Endothelial cell of umbilical vein (primary cell): Measurements from ENCODE around the gene TRAF3IP1. TPM values are rescaled to one million over a fixed set of nuclear protein-coding genes. Genes with fewer than 3 reads are reported as not detected.

ENCODE experiments used
- BruUV-seq: library from RNA; stranded (reverse); fragments of 400-500 nt; replicated peaks from 2 replicates; lab custom pipeline; 2021; lab: Mats Ljungman, UMichigan
- CTCF ChIA-PET: fragments of 300-600, 350-600 bp; sonication (Branson Sonifier 250); formaldehyde crosslinking; loops from one replicate; lab custom pipeline; 2021; ENCODE audit warnings: antibody characterized with exemption, inconsistent platforms; lab: Charles Lee
- POLR2A ChIA-PET: fragments of 300-600, 350-600 bp; sonication (Branson Sonifier 250); formaldehyde crosslinking; loops from one replicate; lab custom pipeline; 2021; ENCODE audit warnings: antibody characterized with exemption, inconsistent platforms; lab: Charles Lee
- DNase-seq: peaks from one replicate; pipeline ENCODE4 v3.0.0-alpha.2; 2011; ENCODE audit warnings: low read depth, low spot score
- FAIRE-seq: peaks from 2 replicates; lab custom pipeline; 2011; peaks lifted over from hg19 to GRCh38; lab: Jason Lieb, UNC
- H2AFZ ChIP-seq: 2 replicates; pipeline ENCODE4 v1.6.0; 2012; ENCODE audit warnings: low read depth, low read length, control low read depth, inconsistent platforms
- H3K27ac ChIP-seq: 2 replicates; pipeline ENCODE4 v1.5.1; 2011; ENCODE audit warnings: low read depth, mild to moderate bottlenecking, control low read depth, low read length, moderate library complexity; ENCODE audit not compliant: insufficient read depth
- H3K27me3 ChIP-seq, 2 experiments: 2 replicates each; pipeline versions ENCODE4 v1.6.0 to v1.6.1; 2011; ENCODE audit warnings: low read length in 2 of 2, mixed read lengths in 1 of 2; ENCODE audit not compliant: control insufficient read depth in 2 of 2, insufficient read depth in 2 of 2
- H3K36me3 ChIP-seq, 2 experiments: 2 replicates in 1 of 2; 3 replicates in 1 of 2; pipeline ENCODE4 v1.5.1; 2011; ENCODE audit warnings: low read length in 2 of 2, mild to moderate bottlenecking in 1 of 2, moderate library complexity in 1 of 2; ENCODE audit not compliant: control insufficient read depth in 2 of 2, insufficient read depth in 2 of 2; ENCODE audit errors: extremely low read depth in 1 of 2
- H3K4me1 ChIP-seq: 3 replicates; pipeline ENCODE4 v1.5.1; 2011; ENCODE audit warnings: mild to moderate bottlenecking, low read length; ENCODE audit not compliant: control insufficient read depth, insufficient read depth; ENCODE audit errors: extremely low read depth
- H3K4me2 ChIP-seq: 2 replicates; pipeline ENCODE4 v1.6.1; 2011; ENCODE audit warnings: low read length, control low read depth, mixed read lengths; ENCODE audit not compliant: insufficient read depth
- H3K4me3 ChIP-seq, 3 experiments: fragments of 200-600 bp in 1 of 3; sonication (generic), shearing (Covaris generic) in 1 of 3; replicated peaks in 1 of 3; 2 replicates each; pipeline ENCODE4 v1.5.1; 2011 to 2016; ENCODE audit warnings: control low read depth in 3 of 3, low read length in 3 of 3, mild to moderate bottlenecking in 2 of 3, inconsistent platforms in 1 of 3, low read depth in 1 of 3, moderate library complexity in 1 of 3; ENCODE audit not compliant: insufficient read depth in 1 of 3
- H3K79me2 ChIP-seq: 2 replicates; pipeline ENCODE4 v1.6.0; 2012; ENCODE audit warnings: low read length, inconsistent platforms; ENCODE audit not compliant: control insufficient read depth, insufficient read depth
- H3K9ac ChIP-seq: replicated peaks from 2 replicates; pipeline ENCODE3; 2011; ENCODE audit warnings: low read length, control low read depth; ENCODE audit not compliant: insufficient read depth; ENCODE audit errors: extremely low read depth
- H3K9me1 ChIP-seq: replicated peaks from 3 replicates; pipeline ENCODE4 v1.6.0; 2011; ENCODE audit warnings: mild to moderate bottlenecking, low read length; ENCODE audit not compliant: control insufficient read depth, insufficient read depth; ENCODE audit errors: extremely low read depth
- H3K9me3 ChIP-seq: replicated peaks from 2 replicates; pipeline ENCODE4 v1.5.1; 2012; ENCODE audit warnings: low read length, inconsistent platforms; ENCODE audit not compliant: control insufficient read depth, insufficient read depth
- H4K20me1 ChIP-seq: replicated peaks from 2 replicates; pipeline ENCODE3; 2011; ENCODE audit warnings: mild to moderate bottlenecking, low read length; ENCODE audit not compliant: control insufficient read depth, insufficient read depth; ENCODE audit errors: extremely low read depth
- EZH2 ChIP-seq: IDR thresholded peaks from 2 replicates; pipeline ENCODE4 v1.6.1; 2012; ENCODE audit warnings: borderline replicate concordance, low read depth, mild to moderate bottlenecking, moderate library complexity, low read length, inconsistent platforms; ENCODE audit not compliant: severe bottlenecking
- FOS ChIP-seq: IDR thresholded peaks from 2 replicates; pipeline ENCODE4 v1.6.1; 2011; ENCODE audit warnings: mild to moderate bottlenecking, low read length, moderate library complexity, borderline replicate concordance; ENCODE audit not compliant: insufficient read depth
- GATA2 ChIP-seq: IDR thresholded peaks from 2 replicates; pipeline ENCODE4 v1.7.0; 2011; ENCODE audit warnings: low read depth, mild to moderate bottlenecking, moderate library complexity, mixed read lengths, low read length; ENCODE audit not compliant: insufficient read length, insufficient read depth
- JUN ChIP-seq: IDR thresholded peaks from 2 replicates; pipeline ENCODE4 v1.6.1; 2011; ENCODE audit warnings: borderline replicate concordance, low read depth; ENCODE audit not compliant: insufficient read length, insufficient read depth
- MAX ChIP-seq: IDR thresholded peaks from 2 replicates; pipeline ENCODE4 v1.6.1; 2011; ENCODE audit not compliant: insufficient read depth, insufficient read length
- MYC ChIP-seq: IDR thresholded peaks from one replicate; pipeline ENCODE4 v1.6.1; 2011; ENCODE audit warnings: mild to moderate bottlenecking, low read depth, low read length
- POLR2A ChIP-seq: IDR thresholded peaks from 2 replicates; pipeline ENCODE4 v1.6.1; 2012; ENCODE audit warnings: low read depth, mild to moderate bottlenecking, control low read depth, low read length
- POLR2AphosphoS5 ChIP-seq: IDR thresholded peaks from 2 replicates; pipeline ENCODE4 v1.6.1; 2012; ENCODE audit warnings: low read depth, mild to moderate bottlenecking, control low read depth, low read length, moderate library complexity; ENCODE audit not compliant: insufficient read depth
- dilution Hi-C: fragments of 300-500 bp; cut with MboI; formaldehyde crosslinking; loops from one replicate; pipeline ENCODE4 v1.15.0; 2019; ENCODE audit warnings: low sequenced_read_pairs; ENCODE audit not compliant: extremely low pct_ligation_motif_present
- intact Hi-C: fragments of 100-400 bp; cut with micrococcal nuclease; formaldehyde crosslinking; loops from one replicate; pipeline ENCODE4 v1.10.0; 2022
- polyA plus RNA-seq, 4 experiments: library from polyadenylated mRNA; depleted of rRNA in 3 of 4; stranded (reverse) in 3 of 4; unstranded in 1 of 4; fragments of >200 nt; gene quantifications; 2 replicates each; pipeline versions ENCODE4 v1.2.1 to v1.2.3, GENCODE V29; 2011 to 2012; ENCODE audit warnings: missing spikeins in 1 of 4
- total RNA-seq: library from RNA; stranded (reverse); gene quantifications from 2 replicates; pipeline ENCODE4 v1.2.3, GENCODE V29; 2021
- TF ChIP-seq, protein P1 (sequence below), 2 donors: IDR thresholded peaks; 1 replicate in 1 of 2; 2 replicates in 1 of 2; pipeline ENCODE4 v1.5.1; 2011; ENCODE audit warnings: low read length in 2 of 2, mild to moderate bottlenecking in 2 of 2, moderate library complexity in 2 of 2, control low read depth in 1 of 2, inconsistent platforms in 1 of 2, low read depth in 1 of 2; ENCODE audit not compliant: insufficient read depth in 1 of 2; ENCODE audit errors: extremely low read depth in 1 of 2

TRAF3IP1 gene
- total and polyA plus RNA-seq, 2 donors (not counting 3 experiments of a cell fraction or from before 2014, with no cell fraction given), result 3.4 to 15.9 TPM

GRCh38 chr2:238327751-238328150 is 7.4 kb downstream of the TRAF3IP1 start:
- Histone ChIP-seq H4K20me1 (no peaks in the 10 kb centered on the region), H3K9me3 (no peaks in the 10 kb centered on the region), H3K27ac (no peak overlapping the region), H3K4me2 (no peak overlapping the region), H3K4me1 (no peaks in the 10 kb centered on the region), H3K4me3 (no peak overlapping the region), H3K9ac (no peak overlapping the region), H3K79me2 (no peaks in the 10 kb centered on the region), H3K36me3 (peaks cover 0 to 7% of the 10 kb centered on the region in 2 experiments), H3K27me3 (no peaks in the 10 kb centered on the region), H3K9me1 (no peaks in the 10 kb centered on the region), H2AFZ (no peak overlapping the region)
- DNase-seq (no peak), FAIRE-seq (no peak)
- intact Hi-C loops, result no loop called here
- dilution Hi-C loops, result no loop called here
- no TSS peak for BruUV-seq
- CTCF ChIA-PET, result interaction anchor here (0.9 kb wide), 1 partner anchor 9 kb away, joined by 3 read pairs; no protein-coding TSS in a partner anchor
- POLR2A ChIA-PET, result no interaction called here
- TF ChIP-seq FOS (no peak), POLR2AphosphoS5 (no peak), EZH2 (no peak), JUN (no peak), MYC (no peak), GATA2 (no peak), POLR2A (no peak), MAX (no peak)
- TF ChIP-seq, protein P1, sequence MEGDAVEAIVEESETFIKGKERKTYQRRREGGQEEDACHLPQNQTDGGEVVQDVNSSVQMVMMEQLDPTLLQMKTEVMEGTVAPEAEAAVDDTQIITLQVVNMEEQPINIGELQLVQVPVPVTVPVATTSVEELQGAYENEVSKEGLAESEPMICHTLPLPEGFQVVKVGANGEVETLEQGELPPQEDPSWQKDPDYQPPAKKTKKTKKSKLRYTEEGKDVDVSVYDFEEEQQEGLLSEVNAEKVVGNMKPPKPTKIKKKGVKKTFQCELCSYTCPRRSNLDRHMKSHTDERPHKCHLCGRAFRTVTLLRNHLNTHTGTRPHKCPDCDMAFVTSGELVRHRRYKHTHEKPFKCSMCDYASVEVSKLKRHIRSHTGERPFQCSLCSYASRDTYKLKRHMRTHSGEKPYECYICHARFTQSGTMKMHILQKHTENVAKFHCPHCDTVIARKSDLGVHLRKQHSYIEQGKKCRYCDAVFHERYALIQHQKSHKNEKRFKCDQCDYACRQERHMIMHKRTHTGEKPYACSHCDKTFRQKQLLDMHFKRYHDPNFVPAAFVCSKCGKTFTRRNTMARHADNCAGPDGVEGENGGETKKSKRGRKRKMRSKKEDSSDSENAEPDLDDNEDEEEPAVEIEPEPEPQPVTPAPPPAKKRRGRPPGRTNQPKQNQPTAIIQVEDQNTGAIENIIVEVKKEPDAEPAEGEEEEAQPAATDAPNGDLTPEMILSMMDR (IDR thresholded peaks at IDR 0.05; ENCODE audit: extremely low read depth in 1 of 2, insufficient read depth in 1 of 2, low read depth in 1 of 2, low read length in 2 of 2), result no peak
